WTC11 (cell line): Measurements from ENCODE around the gene CLEC16A. TPM values are rescaled to one million over a fixed set of nuclear protein-coding genes. Genes with fewer than 3 reads are reported as not detected.

Experiments
- ATAC-seq: fragments of 200-7000 bp; cut with Tn5 transposase; 2 replicates; pipeline ENCODE4 v1.10.0; 2021; ENCODE audit warnings: mild to moderate bottlenecking, moderate library complexity
- CTCF ChIA-PET: fragments of 300-600 bp; sonication (Branson Sonifier 250); formaldehyde crosslinking; loops from one replicate; lab custom pipeline; 2021; ENCODE audit warnings: antibody characterized with exemption; lab: Charles Lee
- POLR2A ChIA-PET: fragments of 350-600 bp; sonication (Branson Sonifier 250); formaldehyde crosslinking; loops from one replicate; lab custom pipeline; 2021; ENCODE audit warnings: antibody characterized with exemption; lab: Charles Lee
- DNase-seq: peaks from one replicate; pipeline ENCODE4 v3.0.0; 2021; ENCODE audit warnings: low spot score
- H3K27ac Mint-ChIP-seq: 2 replicates; pipeline ENCODE4 v1.8.0; 2021; ENCODE audit warnings: mixed read lengths
- H3K27me3 Mint-ChIP-seq: 2 replicates; pipeline ENCODE4 v1.8.0; 2021; ENCODE audit warnings: low read depth, mild to moderate bottlenecking, moderate library complexity, mixed read lengths
- H3K36me3 Mint-ChIP-seq: 2 replicates; pipeline ENCODE4 v1.8.0; 2021; ENCODE audit warnings: mixed read lengths
- H3K4me1 Mint-ChIP-seq: 2 replicates; pipeline ENCODE4 v1.8.0; 2022; ENCODE audit warnings: mixed read lengths
- H3K4me3 Mint-ChIP-seq: 2 replicates; pipeline ENCODE4 v1.8.0; 2021; ENCODE audit warnings: mild to moderate bottlenecking, moderate library complexity, mixed read lengths
- H3K9me3 Mint-ChIP-seq: 2 replicates; pipeline ENCODE4 v1.8.0; 2021; ENCODE audit warnings: mixed read lengths
- GTF2I ChIP-seq: fragments of 250-450 bp; sonication (Bioruptor Pico); conservative IDR thresholded peaks from 2 replicates; pipeline ENCODE4 v1.4.0; 2021; ENCODE audit warnings: mild to moderate bottlenecking
- NFE2L1 ChIP-seq: sonication (generic); formaldehyde crosslinking; IDR thresholded peaks from 2 replicates; pipeline ENCODE4 v1.8.1; 2023; ENCODE audit warnings: missing genetic modification reagents
- SMAD3 ChIP-seq: sonication (generic); formaldehyde crosslinking; IDR thresholded peaks from 2 replicates; pipeline ENCODE4 v1.8.0; 2022; ENCODE audit warnings: missing genetic modification reagents, mild to moderate bottlenecking, borderline replicate concordance
- SP1 ChIP-seq: sonication (generic); formaldehyde crosslinking; conservative IDR thresholded peaks from 2 replicates; pipeline ENCODE4 v1.8.1; 2022; ENCODE audit warnings: missing genetic modification reagents
- ZBTB21 ChIP-seq: sonication (generic); formaldehyde crosslinking; IDR thresholded peaks from 2 replicates; pipeline ENCODE4 v1.8.1; 2023; ENCODE audit warnings: mild to moderate bottlenecking, missing genetic modification reagents, borderline replicate concordance
- ZNF121 ChIP-seq: sonication (generic); formaldehyde crosslinking; IDR thresholded peaks from 2 replicates; pipeline ENCODE4 v1.8.0; 2023; ENCODE audit warnings: missing genetic modification reagents
- ZNF219 ChIP-seq: sonication (generic); formaldehyde crosslinking; IDR thresholded peaks from 2 replicates; pipeline ENCODE4 v1.8.0; 2023; ENCODE audit warnings: missing genetic modification reagents, mild to moderate bottlenecking, borderline replicate concordance
- ZNF317 ChIP-seq: sonication (generic); formaldehyde crosslinking; IDR thresholded peaks from 2 replicates; pipeline ENCODE4 v1.8.1; 2023; ENCODE audit warnings: low read depth, mild to moderate bottlenecking, moderate library complexity, missing genetic modification reagents, borderline replicate concordance
- total RNA-seq: library from RNA; stranded (reverse); gene quantifications from 3 replicates; pipeline ENCODE4 v1.2.3, GENCODE V29; 2021
- TF ChIP-seq, protein P1 (sequence below): sonication (generic); formaldehyde crosslinking; IDR thresholded peaks from 2 replicates; pipeline ENCODE4 v1.8.1; 2023; ENCODE audit warnings: mild to moderate bottlenecking, missing genetic modification reagents
- TF ChIP-seq, protein P2 (sequence below): fragments of 250-450 bp; sonication (Bioruptor Pico); IDR thresholded peaks from 2 replicates; pipeline ENCODE4 v1.9.0; 2021; ENCODE audit warnings: mild to moderate bottlenecking, borderline replicate concordance
- TF ChIP-seq, protein P3 (sequence below): sonication (generic); formaldehyde crosslinking; IDR thresholded peaks from 2 replicates; pipeline ENCODE4 v1.8.0; 2022; ENCODE audit warnings: mild to moderate bottlenecking, missing genetic modification reagents
- TF ChIP-seq, protein P4 (sequence below): sonication (generic); formaldehyde crosslinking; IDR thresholded peaks from 2 replicates; pipeline ENCODE4 v1.8.0; 2022; ENCODE audit warnings: mild to moderate bottlenecking, missing genetic modification reagents

Gene CLEC16A
- total RNA-seq, 1 experiment from 2014 or later: 14.4 TPM

DNA sequence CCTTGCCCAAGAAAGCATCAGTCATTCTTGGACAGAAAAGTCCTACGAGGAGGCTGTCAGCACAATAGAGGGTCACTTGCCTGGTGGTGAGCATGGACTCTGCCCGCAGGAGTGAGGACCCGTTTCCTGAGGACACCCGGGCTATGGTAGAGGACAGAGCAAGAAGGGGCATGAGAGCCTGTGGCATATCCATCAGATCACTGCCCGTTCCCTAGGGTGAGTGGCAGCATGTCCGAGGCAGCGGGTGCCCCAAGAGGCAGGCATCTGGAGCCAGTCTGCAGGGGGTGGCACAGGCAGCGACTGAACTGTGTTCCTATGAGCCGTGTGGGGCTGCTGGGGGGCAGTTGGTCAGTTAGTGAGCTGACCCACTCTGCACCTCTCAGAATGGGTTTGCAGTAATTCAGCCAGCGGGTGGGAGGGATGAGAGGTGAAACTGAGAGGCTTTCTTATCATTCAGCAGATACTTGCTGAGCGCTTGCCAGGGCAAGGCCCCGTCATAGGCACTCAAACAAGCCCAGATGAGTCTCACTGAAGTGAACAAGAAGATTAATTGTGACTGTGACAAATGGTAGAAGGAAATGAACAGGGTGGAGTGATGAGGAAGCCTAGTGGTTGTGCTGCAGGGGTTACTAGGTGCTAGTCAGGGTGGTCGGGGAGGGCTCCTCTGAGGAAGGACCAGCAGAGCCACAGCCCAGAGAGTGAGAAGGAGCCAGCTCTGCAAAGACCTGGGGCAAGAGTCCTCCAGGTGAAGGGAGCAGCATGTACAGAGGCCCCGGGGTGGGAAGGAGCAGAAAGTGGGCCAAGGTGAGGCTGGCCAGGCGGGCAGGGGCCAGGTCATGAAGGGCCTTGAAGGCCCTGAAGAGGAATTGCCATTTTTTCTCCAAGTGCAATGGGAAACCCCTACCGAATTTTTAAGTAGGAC lies 87.9 kb downstream of the CLEC16A start:
- Mint-ChIP-seq H3K27ac (peak overlapping the region; percentile 26; the same call in 1 of the 2 replicates), H3K4me3 (no peak overlapping the region), H3K9me3 (peaks cover 16% of the 10 kb centered on the region), H3K4me1 (peaks cover 13% of the 10 kb centered on the region), H3K36me3 (peaks cover 25% of the 10 kb centered on the region), H3K27me3 (no peaks in the 10 kb centered on the region)
- TF ChIP-seq SP1: no peak
- TF ChIP-seq, protein P1, sequence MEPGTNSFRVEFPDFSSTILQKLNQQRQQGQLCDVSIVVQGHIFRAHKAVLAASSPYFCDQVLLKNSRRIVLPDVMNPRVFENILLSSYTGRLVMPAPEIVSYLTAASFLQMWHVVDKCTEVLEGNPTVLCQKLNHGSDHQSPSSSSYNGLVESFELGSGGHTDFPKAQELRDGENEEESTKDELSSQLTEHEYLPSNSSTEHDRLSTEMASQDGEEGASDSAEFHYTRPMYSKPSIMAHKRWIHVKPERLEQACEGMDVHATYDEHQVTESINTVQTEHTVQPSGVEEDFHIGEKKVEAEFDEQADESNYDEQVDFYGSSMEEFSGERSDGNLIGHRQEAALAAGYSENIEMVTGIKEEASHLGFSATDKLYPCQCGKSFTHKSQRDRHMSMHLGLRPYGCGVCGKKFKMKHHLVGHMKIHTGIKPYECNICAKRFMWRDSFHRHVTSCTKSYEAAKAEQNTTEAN: no peak
- ATAC-seq: no peak
- POLR2A ChIA-PET: no interaction called here
- CTCF ChIA-PET: interaction anchor here (0.5 kb wide), 1 partner anchor 14 kb away, joined by 3 read pairs; no protein-coding TSS in a partner anchor
- no peak for DNase-seq

DNA sequence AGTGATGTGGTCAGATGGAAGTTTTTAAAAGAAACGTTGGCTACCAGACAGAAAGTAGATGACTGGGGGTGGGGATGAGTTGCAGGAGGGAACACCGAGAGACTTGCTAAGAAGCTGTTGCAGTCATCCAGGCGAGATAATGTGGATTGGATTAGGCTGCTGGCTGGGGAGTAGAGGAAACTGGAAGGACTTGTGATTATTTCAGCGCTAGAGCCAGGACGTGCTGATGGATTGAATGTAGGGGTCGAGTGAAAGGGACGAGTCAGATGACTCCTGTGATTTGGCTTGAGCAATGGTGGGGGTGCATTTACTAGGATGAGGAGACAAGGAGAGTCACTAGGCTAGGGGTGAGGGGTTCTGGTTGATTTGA lies 88.5 kb downstream of the CLEC16A start:
- Mint-ChIP-seq H3K27ac (peak overlapping the region; percentile 26), H3K36me3 (peaks cover 20% of the 10 kb centered on the region), H3K9me3 (peaks cover 11% of the 10 kb centered on the region), H3K4me1 (peaks cover 13% of the 10 kb centered on the region), H3K4me3 (no peak overlapping the region), H3K27me3 (no peaks in the 10 kb centered on the region)
- CTCF ChIA-PET: no interaction called here
- TF ChIP-seq ZBTB21 (CRISPR knock-in tag): no peak
- TF ChIP-seq, protein P2, sequence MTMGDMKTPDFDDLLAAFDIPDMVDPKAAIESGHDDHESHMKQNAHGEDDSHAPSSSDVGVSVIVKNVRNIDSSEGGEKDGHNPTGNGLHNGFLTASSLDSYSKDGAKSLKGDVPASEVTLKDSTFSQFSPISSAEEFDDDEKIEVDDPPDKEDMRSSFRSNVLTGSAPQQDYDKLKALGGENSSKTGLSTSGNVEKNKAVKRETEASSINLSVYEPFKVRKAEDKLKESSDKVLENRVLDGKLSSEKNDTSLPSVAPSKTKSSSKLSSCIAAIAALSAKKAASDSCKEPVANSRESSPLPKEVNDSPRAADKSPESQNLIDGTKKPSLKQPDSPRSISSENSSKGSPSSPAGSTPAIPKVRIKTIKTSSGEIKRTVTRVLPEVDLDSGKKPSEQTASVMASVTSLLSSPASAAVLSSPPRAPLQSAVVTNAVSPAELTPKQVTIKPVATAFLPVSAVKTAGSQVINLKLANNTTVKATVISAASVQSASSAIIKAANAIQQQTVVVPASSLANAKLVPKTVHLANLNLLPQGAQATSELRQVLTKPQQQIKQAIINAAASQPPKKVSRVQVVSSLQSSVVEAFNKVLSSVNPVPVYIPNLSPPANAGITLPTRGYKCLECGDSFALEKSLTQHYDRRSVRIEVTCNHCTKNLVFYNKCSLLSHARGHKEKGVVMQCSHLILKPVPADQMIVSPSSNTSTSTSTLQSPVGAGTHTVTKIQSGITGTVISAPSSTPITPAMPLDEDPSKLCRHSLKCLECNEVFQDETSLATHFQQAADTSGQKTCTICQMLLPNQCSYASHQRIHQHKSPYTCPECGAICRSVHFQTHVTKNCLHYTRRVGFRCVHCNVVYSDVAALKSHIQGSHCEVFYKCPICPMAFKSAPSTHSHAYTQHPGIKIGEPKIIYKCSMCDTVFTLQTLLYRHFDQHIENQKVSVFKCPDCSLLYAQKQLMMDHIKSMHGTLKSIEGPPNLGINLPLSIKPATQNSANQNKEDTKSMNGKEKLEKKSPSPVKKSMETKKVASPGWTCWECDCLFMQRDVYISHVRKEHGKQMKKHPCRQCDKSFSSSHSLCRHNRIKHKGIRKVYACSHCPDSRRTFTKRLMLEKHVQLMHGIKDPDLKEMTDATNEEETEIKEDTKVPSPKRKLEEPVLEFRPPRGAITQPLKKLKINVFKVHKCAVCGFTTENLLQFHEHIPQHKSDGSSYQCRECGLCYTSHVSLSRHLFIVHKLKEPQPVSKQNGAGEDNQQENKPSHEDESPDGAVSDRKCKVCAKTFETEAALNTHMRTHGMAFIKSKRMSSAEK (CRISPR knock-in tag): no peak
- TF ChIP-seq, protein P3, sequence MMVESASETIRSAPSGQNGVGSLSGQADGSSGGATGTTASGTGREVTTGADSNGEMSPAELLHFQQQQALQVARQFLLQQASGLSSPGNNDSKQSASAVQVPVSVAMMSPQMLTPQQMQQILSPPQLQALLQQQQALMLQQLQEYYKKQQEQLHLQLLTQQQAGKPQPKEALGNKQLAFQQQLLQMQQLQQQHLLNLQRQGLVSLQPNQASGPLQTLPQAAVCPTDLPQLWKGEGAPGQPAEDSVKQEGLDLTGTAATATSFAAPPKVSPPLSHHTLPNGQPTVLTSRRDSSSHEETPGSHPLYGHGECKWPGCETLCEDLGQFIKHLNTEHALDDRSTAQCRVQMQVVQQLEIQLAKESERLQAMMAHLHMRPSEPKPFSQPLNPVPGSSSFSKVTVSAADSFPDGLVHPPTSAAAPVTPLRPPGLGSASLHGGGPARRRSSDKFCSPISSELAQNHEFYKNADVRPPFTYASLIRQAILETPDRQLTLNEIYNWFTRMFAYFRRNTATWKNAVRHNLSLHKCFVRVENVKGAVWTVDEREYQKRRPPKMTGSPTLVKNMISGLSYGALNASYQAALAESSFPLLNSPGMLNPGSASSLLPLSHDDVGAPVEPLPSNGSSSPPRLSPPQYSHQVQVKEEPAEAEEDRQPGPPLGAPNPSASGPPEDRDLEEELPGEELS (CRISPR knock-in tag): no peak
- TF ChIP-seq GTF2I (CRISPR knock-in tag): no peak
- no peak for TF ChIP-seq SMAD3 (CRISPR knock-in tag)
- TF ChIP-seq, protein P4, sequence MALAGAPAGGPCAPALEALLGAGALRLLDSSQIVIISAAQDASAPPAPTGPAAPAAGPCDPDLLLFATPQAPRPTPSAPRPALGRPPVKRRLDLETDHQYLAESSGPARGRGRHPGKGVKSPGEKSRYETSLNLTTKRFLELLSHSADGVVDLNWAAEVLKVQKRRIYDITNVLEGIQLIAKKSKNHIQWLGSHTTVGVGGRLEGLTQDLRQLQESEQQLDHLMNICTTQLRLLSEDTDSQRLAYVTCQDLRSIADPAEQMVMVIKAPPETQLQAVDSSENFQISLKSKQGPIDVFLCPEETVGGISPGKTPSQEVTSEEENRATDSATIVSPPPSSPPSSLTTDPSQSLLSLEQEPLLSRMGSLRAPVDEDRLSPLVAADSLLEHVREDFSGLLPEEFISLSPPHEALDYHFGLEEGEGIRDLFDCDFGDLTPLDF: no peak
- no peak for TF ChIP-seq SP1
- no peak for TF ChIP-seq NFE2L1
- no peak for TF ChIP-seq ZNF219
- TF ChIP-seq ZNF317 (CRISPR knock-in tag): no peak
- TF ChIP-seq ZNF121: no peak
- peak; percentile 61 for ATAC-seq
- DNase-seq: no peak
- POLR2A ChIA-PET: no interaction called here
